Measurements from ENCODE around the gene MET. TPM values are rescaled to one million over a fixed set of nuclear protein-coding genes. Genes with fewer than 3 reads are reported as not detected.
A peak's percentile ranks its signal among the peaks of the same experiment; 100 is the strongest.
"Not testable (repeated sequence)": the region's sequence is repeated elsewhere in the genome, so short reads cannot be mapped to it uniquely, and the experiment has no call there.

Gene MET
- total RNA-seq, result under 1 TPM; 0.26 to 0.40 TPM

DNA sequence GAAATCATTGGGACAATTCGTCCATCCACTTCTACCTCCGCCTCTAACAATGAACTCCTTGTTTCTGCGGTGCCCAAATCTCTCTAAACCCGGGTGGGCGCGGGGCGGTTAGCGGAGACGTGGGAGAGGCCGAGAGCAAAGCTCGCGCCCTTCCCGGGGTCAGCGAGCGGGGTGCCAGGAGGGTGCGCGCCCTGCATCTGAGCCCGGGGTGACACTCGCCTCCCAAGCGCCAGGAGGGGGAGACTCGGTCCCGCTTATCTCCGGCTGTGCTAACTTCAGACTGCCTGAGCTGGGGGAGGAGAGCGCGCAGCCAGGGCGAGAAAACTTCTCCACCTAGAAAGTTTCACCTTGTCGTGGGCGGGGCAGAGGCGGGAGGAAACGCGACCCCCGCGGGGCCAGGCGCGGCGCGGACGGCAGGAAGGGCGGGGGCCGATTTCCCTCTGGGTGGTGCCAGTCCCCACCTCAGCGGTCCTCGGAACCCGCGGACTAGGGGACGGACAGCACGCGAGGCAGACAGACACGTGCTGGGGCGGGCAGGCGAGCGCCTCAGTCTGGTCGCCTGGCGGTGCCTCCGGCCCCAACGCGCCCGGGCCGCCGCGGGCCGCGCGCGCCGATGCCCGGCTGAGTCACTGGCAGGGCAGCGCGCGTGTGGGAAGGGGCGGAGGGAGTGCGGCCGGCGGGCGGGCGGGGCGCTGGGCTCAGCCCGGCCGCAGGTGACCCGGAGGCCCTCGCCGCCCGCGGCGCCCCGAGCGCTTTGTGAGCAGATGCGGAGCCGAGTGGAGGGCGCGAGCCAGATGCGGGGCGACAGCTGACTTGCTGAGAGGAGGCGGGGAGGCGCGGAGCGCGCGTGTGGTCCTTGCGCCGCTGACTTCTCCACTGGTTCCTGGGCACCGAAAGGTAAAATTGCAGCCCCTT is at the start of gene MET:
Gene MET (plus strand): TSS at position 516 of the 915 bp plus-strand sequence. CDS start 26,889 bp downstream, outside the sequence.
- Mint-ChIP-seq H3K9me3 (ENCODE audit: low read depth) (no peaks in the 10 kb centered on the region), H3K4me1 (peaks cover 8% of the 10 kb centered on the region), H3K36me3 (no peaks in the 10 kb centered on the region), H3K27me3 (peaks cover 72% of the 10 kb centered on the region), H3K27ac (no peak within 1 kb of the TSS), H3K4me3 (peak within 1 kb of the TSS; percentile 62)
- peak; percentile 90 for ATAC-seq
- peak; percentile 64 for DNase-seq
- CTCF ChIA-PET, result interaction anchor here (1.1 to 1.5 kb wide), 2 partner anchors 41 to 112 kb away, joined by 3 read pairs; no protein-coding TSS in a partner anchor

DNA sequence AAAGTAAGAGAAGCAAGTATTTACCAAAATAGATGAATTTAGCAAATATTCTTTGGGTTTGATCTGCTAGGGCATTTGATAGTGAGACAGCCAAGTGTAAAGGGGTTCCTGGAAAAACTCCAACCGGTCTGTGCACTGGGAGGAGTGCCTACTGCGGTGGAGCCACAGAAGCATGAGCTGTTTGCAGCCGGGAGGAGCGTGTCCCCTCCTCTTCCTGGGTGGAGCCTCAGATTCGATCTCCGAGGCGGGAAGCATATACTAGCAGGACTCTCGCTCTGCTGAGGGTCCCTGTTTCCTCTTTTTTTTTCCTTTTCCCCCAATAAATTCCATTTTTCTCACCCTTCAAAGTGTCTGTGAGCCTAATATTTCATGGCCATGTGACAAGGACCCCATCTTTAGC is 45.1 kb upstream of the MET start:
- Mint-ChIP-seq H3K36me3 (no peaks in the 10 kb centered on the region), H3K27me3 (peaks cover 22% of the 10 kb centered on the region), H3K9me3 (ENCODE audit: low read depth) (no peaks in the 10 kb centered on the region), H3K4me1 (peaks cover 4% of the 10 kb centered on the region), H3K4me3 (no peak overlapping the region), H3K27ac (no peak overlapping the region)
- CTCF ChIA-PET, result no interaction called here
- ATAC-seq (no peak), DNase-seq (no peak)

DNA sequence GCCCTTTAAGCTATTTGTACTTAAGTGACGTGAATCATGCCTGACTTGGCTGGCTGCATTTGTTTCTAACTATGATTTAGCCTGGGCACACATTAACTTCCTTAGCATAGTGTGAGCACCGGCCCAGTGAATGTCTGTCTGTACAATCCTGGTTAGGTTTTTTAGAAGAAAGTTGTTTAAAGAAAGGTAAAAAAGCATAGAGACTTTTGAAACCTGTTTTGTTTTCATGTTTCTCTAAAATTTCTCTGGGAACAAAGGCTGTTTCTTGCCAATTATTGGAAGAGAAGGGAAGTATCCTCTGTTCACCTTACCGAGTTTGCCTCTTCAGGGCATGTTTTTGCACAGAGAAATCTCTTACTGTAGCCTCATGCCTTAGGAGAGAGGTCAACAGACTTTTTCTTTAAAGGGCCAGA is 42.9 kb upstream of the MET start:
- H3K27me3 Mint-ChIP-seq, result peaks cover 19% of the 10 kb centered on the region
- ATAC-seq (no peak), DNase-seq (no peak)
- CTCF ChIA-PET, result no interaction called here
- H3K27ac Mint-ChIP-seq, result no peak overlapping the region
- no peaks in the 10 kb centered on the region for H3K36me3 Mint-ChIP-seq
- no peaks in the 10 kb centered on the region for H3K9me3 Mint-ChIP-seq (ENCODE audit: low read depth)
- H3K4me1 Mint-ChIP-seq, result peaks cover 4% of the 10 kb centered on the region
- H3K4me3 Mint-ChIP-seq, result no peak overlapping the region

DNA sequence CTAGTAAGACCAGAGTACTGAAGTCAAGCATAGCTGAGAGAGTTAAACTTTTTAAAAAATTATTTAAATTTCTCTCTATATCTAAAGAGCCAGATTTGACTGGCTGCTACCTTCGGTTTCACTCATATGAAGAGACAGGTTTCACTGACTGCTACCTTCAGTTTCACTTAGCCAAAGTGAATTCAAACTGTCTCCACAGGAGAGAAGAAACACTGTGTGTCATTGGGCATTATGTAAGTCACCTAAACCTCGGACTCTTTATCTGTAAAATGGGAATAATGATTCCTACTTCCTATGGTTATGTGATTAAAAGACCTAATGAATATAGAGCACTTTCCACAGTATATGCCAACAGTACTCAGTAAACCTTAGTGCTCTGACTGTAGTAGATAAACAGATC is 41.6 kb upstream of the MET start:
- Mint-ChIP-seq H3K36me3 (no peaks in the 10 kb centered on the region), H3K27ac (no peak overlapping the region), H3K4me3 (no peak overlapping the region), H3K9me3 (ENCODE audit: low read depth) (no peaks in the 10 kb centered on the region), H3K4me1 (peaks cover 4% of the 10 kb centered on the region), H3K27me3 (peaks cover 16% of the 10 kb centered on the region)
- no peak for DNase-seq
- peak; percentile 49 for ATAC-seq
- CTCF ChIA-PET, result interaction anchor here (1.0 kb wide), 2 partner anchors 39 to 41 kb away, joined by 3 read pairs; partner anchors contain the start of gene MET

DNA sequence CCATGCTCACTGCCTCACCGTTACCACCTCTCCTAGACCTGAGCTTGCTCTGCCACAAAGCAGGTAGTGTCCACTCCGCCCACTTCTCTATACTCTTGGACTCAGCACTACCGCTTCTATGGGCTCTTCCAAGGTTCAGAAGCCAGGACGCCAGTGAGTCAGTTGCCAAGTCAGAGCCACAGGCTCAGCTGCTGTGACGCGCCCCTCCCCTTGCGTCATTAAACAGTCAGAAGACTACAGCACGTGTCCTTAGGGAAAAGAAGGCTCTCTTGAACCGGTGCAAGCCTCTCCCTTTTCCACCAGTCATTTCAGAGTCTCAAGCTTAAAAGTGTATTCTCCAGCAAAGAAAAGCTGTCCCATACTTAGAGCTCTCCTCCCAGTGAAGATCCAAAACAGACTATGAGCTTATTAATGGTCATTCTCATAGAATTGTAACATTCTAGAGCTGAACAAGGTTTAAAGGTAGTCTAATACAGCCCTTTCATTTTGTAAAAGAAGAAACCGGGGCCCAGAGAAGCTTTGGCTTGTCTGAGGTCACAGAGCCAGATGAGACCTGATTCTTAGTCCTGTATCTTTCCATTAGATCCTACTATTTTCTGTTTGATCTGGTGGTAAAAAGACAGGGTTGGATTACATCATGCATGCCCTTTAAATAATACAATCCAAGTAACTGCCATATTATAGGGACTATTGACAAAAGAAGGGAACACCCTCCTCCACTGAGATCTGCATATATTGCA is 40.9 kb upstream of the MET start:
- Mint-ChIP-seq H3K4me1 (peaks cover 4% of the 10 kb centered on the region), H3K27ac (no peak overlapping the region)

DNA sequence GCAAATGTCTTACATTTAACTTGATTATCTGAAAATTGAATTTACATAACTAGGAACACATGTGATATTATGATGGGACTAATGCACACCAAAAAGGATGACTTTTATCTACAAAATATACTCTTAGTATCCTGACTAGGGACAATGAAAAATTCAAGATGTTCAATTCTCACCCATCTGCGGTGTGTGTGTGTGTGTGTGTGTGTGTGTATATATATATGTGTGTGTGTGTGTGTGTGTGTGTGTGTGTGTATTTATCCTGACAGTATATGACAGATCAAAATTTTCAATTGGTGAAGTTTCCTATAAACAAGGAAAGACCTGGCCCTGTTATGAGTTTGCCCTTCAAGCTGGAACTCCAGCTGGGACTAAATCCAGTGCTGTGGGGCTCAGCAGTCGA is 40.3 kb upstream of the MET start:
- Mint-ChIP-seq H3K27ac (no peak overlapping the region), H3K9me3 (ENCODE audit: low read depth) (no peaks in the 10 kb centered on the region), H3K4me3 (no peak overlapping the region), H3K27me3 (peaks cover 9% of the 10 kb centered on the region), H3K4me1 (peaks cover 4% of the 10 kb centered on the region), H3K36me3 (no peaks in the 10 kb centered on the region)
- CTCF ChIA-PET, result interaction anchor here (1.0 kb wide), 2 partner anchors 40 kb away, joined by 3 read pairs; partner anchors contain the start of gene MET
- ATAC-seq, result no peak
- DNase-seq, result no peak

More for the DNA sequence above, 40.9 kb upstream of the MET start:
- DNase-seq (no peak), ATAC-seq (no peak)
- Mint-ChIP-seq H3K27me3 (peaks cover 12% of the 10 kb centered on the region), H3K9me3 (ENCODE audit: low read depth) (no peaks in the 10 kb centered on the region), H3K4me3 (no peak overlapping the region), H3K36me3 (no peaks in the 10 kb centered on the region)
- CTCF ChIA-PET, result interaction anchor here (1.0 kb wide), 2 partner anchors 40 kb away, joined by 3 read pairs; partner anchors contain the start of gene MET

DNA sequence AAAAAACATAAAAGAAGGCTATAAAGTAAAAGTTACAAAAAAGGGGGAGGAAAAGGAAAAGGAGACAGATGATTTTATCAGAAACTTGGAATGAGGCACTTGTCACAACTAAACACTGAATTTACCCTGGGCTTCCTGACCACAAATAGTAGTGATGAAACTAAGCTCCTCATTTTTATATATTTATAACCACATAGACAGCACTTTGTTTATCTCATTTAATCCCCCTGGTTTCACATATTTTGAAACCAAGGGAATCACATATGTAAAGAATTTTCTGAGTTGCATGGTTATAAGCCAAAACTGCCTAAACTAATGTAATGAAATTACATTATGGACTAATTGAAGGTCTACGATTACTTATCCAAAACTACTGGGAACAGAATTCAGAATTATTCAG is 39.6 kb upstream of the MET start:
- no peak overlapping the region for H3K4me3 Mint-ChIP-seq
- DNase-seq, result no peak
- H3K9me3 Mint-ChIP-seq (ENCODE audit: low read depth), result no peaks in the 10 kb centered on the region
- peaks cover 10% of the 10 kb centered on the region for H3K27me3 Mint-ChIP-seq
- no peak overlapping the region for H3K27ac Mint-ChIP-seq
- no peak for ATAC-seq
- CTCF ChIA-PET, result no interaction called here
- no peaks in the 10 kb centered on the region for H3K36me3 Mint-ChIP-seq
- peaks cover 4% of the 10 kb centered on the region for H3K4me1 Mint-ChIP-seq

DNA sequence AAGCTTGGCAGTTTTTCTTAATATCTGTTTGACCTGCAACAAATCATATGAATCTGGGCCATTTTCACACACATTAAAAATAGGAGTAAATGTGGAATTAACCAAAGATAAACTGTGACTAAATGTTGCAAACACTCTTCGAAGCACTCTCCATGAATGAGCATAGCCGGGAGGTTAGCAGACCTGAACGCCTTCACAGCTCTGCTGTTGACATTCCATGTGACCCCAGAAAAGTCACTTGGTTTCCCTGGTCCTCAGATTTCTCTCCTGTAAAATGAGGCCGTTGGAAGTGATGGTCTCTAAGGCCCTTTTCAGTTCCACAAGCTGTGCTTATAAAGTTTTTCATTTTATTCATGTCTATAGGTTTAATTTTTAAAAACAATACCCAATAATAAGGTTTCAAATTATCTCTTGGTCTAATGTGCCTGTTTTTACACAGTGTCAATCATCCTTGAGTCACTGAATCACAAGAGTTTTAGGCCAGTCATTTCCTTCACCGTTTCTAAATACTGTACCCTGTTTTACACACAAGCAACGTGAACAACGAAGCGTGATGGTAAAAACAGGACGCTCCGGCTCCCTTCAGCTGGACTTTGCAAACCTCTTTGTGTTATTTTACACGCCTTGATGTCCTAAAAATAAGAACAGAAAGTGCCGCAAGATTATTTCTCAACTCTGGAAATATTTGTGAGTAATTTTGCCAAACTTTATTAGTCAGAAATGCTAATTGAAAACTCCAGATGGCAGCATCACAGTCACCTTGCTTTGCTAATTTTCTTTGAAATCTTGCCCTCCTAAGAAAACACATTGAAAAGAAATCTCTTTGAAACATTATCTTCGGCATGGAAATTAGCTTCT is 38.6 kb upstream of the MET start:
- CTCF ChIA-PET, result no interaction called here
- no peak for ATAC-seq
- Mint-ChIP-seq H3K9me3 (ENCODE audit: low read depth) (no peaks in the 10 kb centered on the region), H3K27ac (no peak overlapping the region), H3K4me3 (no peak overlapping the region), H3K27me3 (peaks cover 10% of the 10 kb centered on the region), H3K36me3 (no peaks in the 10 kb centered on the region), H3K4me1 (peaks cover 4% of the 10 kb centered on the region)
- DNase-seq, result no peak

DNA sequence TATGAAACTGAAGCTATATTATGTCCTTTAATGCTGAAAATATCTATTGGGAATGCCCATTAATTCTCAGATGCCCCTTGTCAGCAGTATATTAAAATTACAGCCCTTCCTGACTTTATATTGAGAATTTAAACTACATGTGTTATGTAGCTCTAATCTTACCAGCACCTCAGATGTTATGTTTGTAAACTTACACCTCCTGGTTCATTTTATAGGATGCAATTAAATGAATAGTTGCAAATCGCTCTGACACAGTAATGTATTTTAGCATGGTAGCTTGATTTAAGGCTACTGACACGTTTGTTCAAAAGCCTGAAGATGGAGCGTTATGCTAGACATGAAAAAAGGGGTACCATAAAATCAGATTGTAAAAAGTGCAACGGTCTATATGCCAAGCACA is 35.0 kb upstream of the MET start:
- ATAC-seq, result no peak

DNA sequence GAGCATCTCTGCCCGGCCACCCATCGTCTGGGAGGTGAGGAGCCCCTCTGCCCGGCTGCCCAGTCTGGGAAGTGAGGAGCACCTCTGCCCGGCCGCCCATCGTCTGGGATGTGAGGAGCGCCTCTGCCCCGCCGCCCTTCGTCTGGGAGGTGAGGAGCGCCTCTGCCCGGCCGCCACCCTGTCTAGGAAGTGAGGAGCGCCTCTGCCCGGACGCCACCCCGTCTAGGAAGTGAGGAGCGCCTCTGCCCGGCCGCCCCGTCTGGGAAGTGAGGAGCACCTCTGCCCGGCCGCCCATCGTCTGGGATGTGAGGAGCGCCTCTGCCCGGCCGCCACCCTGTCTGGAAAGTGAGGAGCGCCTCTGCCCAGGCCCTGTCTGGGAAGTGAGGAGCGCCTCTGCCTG is 33.4 kb upstream of the MET start:
- H3K4me3 Mint-ChIP-seq; H3K9me3 Mint-ChIP-seq (ENCODE audit: low read depth); DNase-seq; ATAC-seq; CTCF ChIA-PET; H3K36me3 Mint-ChIP-seq; H3K4me1 Mint-ChIP-seq; H3K27ac Mint-ChIP-seq: not testable (repeated sequence)
- H3K27me3 Mint-ChIP-seq, result peaks cover 11% of the 10 kb centered on the region

More for the DNA sequence above, 35.0 kb upstream of the MET start:
- Mint-ChIP-seq H3K36me3 (no peaks in the 10 kb centered on the region), H3K9me3 (ENCODE audit: low read depth) (no peaks in the 10 kb centered on the region), H3K4me1 (no peaks in the 10 kb centered on the region), H3K27ac (no peak overlapping the region), H3K27me3 (peaks cover 14% of the 10 kb centered on the region), H3K4me3 (no peak overlapping the region)
- DNase-seq, result no peak
- CTCF ChIA-PET, result no interaction called here

DNA sequence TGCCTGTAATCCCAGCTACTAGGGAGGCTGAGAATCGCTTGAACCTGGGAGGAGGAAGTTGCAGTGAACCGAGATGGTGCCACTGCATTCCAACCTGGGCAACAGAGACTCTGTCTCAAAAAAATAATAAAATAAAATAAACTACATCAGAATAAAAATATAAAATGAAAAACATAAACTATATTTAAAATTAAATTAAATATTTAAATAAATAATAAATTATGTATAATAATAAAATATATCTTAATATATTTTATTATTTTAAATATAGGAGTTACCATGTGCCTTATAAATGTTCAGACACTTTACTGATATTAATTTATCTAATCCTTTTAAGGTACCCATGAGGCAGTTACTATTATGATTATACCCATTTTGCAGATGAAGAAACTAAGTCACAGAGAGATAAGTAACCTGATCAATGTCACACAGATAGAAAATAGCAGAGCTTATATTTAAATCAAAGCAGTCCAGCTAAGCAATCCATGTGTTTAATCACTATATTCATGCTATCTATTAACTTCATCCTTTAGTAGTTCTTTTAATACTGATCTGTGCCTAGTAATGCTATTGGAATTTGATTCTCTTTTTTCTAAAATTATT is 30.3 kb upstream of the MET start:
- H3K4me3 Mint-ChIP-seq, result no peak overlapping the region
- no peak for DNase-seq
- H3K9me3 Mint-ChIP-seq (ENCODE audit: low read depth), result no peaks in the 10 kb centered on the region
- no peaks in the 10 kb centered on the region for H3K4me1 Mint-ChIP-seq
- H3K36me3 Mint-ChIP-seq, result no peaks in the 10 kb centered on the region
- peaks cover 14% of the 10 kb centered on the region for H3K27me3 Mint-ChIP-seq
- ATAC-seq, result no peak
- no peak overlapping the region for H3K27ac Mint-ChIP-seq
- CTCF ChIA-PET, result no interaction called here

DNA sequence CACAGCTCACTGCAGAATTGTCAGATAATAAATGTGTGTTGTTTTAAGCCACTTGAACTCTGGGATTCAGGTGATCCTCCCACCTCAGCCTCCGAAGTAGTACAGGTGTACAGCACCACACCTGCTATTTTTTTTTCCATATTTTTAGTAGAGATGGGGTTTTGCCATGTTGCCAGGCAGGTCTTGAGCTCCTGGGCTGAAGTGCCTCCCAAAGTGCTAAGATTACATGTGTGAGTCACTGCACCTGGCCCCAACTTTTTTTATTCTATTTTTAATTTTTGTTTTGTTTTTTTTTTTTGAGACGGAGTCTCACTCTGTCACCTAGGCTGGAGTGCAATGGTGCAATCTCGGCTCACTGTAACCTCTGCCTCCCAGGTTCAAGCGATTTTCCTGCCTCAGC is 28.8 kb upstream of the MET start:
- ATAC-seq; DNase-seq; H3K27ac Mint-ChIP-seq; H3K36me3 Mint-ChIP-seq; H3K9me3 Mint-ChIP-seq (ENCODE audit: low read depth); H3K4me3 Mint-ChIP-seq; CTCF ChIA-PET; H3K4me1 Mint-ChIP-seq: not testable (repeated sequence)
- H3K27me3 Mint-ChIP-seq, result peaks cover 14% of the 10 kb centered on the region

DNA sequence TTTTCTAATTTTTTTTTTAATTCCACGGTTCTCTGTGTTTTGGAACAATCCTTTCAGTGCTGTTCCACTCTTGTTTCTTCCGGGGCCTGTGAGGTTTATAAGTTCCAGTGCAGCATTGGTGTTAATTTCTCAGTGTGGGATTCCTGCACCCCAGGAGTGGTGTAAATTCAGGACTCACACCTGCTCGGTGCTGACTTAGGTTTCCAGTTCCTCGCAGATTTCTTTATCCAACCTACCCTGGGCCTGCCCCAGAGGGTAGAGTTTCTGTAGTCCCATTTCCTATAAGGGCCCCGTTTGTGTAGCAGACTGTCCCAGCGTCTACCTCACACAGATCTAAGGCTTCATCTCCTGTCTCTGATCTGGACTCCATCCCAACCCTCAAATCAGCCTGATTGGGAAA is 27.4 kb upstream of the MET start:
- peaks cover 17% of the 10 kb centered on the region for H3K27me3 Mint-ChIP-seq
- H3K27ac Mint-ChIP-seq, result no peak overlapping the region
- no peak overlapping the region for H3K4me3 Mint-ChIP-seq
- H3K9me3 Mint-ChIP-seq (ENCODE audit: low read depth), result no peaks in the 10 kb centered on the region
- no peaks in the 10 kb centered on the region for H3K4me1 Mint-ChIP-seq
- no peak for DNase-seq
- H3K36me3 Mint-ChIP-seq, result no peaks in the 10 kb centered on the region
- ATAC-seq, result no peak
- CTCF ChIA-PET, result no interaction called here
